ENCODE results near the gene ATP11B. TPM values are rescaled to one million over a fixed set of nuclear protein-coding genes. Genes with fewer than 3 reads are reported as not detected.

The ATP11B gene
- total RNA-seq, 8 experiments from 2014 or later, result 16.8 to 45.6 (median 28.7) TPM

DNA sequence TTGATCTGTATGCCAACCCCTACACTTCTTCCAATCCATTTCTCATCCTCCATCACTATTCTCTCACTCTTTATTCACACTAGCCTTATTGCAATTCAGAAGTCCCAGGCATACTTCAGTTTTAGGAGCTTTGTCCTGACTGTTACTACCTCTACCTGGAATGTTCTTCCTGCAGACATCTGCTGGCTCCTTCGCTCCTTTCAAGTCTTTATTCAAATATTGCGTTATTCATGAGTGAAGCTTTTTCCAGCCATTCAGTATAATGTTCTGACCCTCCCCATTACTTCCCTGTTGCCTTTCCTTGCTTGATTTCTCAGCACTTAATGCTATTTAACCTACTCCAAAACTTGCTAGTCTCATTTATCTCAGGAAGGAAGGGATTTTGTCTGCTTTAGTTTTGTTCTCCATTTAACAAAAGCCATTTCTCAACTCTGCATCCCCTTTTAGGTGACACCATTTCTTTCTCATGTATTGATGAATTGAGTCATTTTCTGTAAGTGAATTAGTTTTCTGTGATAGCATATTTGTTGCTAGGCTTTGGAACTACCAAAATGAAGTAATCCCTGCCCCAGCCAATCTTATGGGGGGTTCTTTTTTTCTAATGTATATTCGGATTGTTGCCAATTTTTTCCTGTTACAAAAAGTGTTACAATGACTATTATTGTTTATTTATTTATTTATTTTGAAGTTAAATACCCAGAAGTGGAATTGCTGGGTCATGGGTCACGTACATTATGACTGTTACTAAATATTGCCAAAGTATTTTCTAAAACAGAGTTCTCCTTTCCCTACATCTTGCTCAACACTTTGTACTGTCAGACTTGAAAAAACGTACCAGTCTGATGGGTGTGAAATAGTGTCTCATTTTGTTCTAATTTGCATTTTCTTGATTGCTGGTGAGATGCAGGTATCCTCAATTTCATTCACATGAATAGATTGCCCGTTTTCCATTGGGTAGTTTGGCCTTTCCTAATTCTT is 9.4 kb downstream of the ATP11B start:
- in situ Hi-C loops (cut with MboI; ENCODE audit: low pct_unique_long_range_greater_than_20kb in 2 of 9, low sequenced_read_pairs in 9 of 9, unreplicated experiment in 9 of 9), result no loop called here
- Histone ChIP-seq H3K4me1 (replicated peaks in 1 of 2) (peaks cover 6 to 7% of the 10 kb centered on the region in 2 donors), H3K27ac (no peak overlapping the region), H3K4me3 (no peak overlapping the region)
- peak in 1 of 8 experiments; percentile 28 for ATAC-seq (replicated peaks in 6 of 8)
- 57 to 92% (median 76%) methylated on average over 2 to 6 of the region's 6 CpGs for WGBS, 10 experiments

GRCh38 chr3:182803596-182803995 is 10.3 kb downstream of the ATP11B start:
- in situ Hi-C loops (cut with MboI; ENCODE audit: low pct_unique_long_range_greater_than_20kb in 2 of 9, low sequenced_read_pairs in 9 of 9, unreplicated experiment in 9 of 9), result no loop called here
- Histone ChIP-seq H3K27ac (no peak overlapping the region), H3K4me3 (no peak overlapping the region), H3K4me1 (replicated peaks in 1 of 2) (peaks cover 6 to 7% of the 10 kb centered on the region in 2 donors)
- WGBS, 10 experiments, result 71 to 100% (median 98%) methylated on average over 2 to 4 of the region's 4 CpGs
- ATAC-seq (replicated peaks in 6 of 8), result no peak

GRCh38 chr3:182807061-182807460 is 13.8 kb downstream of the ATP11B start:
- no peak overlapping the region for H3K4me3 ChIP-seq
- no peak overlapping the region for H3K27ac ChIP-seq
- in situ Hi-C loops (cut with MboI; ENCODE audit: low pct_unique_long_range_greater_than_20kb in 2 of 9, low sequenced_read_pairs in 9 of 9, unreplicated experiment in 9 of 9), result no loop called here
- H3K4me1 ChIP-seq (replicated peaks in 1 of 2), result peaks cover 6 to 7% of the 10 kb centered on the region in 2 donors
- WGBS, 10 experiments, result 83 to 100% (median 100%) methylated on average over 1 of the region's 1 CpG; no CpG with 5 or more reads in 3 of the 10 experiments
- ATAC-seq (replicated peaks in 6 of 8), result no peak

DNA sequence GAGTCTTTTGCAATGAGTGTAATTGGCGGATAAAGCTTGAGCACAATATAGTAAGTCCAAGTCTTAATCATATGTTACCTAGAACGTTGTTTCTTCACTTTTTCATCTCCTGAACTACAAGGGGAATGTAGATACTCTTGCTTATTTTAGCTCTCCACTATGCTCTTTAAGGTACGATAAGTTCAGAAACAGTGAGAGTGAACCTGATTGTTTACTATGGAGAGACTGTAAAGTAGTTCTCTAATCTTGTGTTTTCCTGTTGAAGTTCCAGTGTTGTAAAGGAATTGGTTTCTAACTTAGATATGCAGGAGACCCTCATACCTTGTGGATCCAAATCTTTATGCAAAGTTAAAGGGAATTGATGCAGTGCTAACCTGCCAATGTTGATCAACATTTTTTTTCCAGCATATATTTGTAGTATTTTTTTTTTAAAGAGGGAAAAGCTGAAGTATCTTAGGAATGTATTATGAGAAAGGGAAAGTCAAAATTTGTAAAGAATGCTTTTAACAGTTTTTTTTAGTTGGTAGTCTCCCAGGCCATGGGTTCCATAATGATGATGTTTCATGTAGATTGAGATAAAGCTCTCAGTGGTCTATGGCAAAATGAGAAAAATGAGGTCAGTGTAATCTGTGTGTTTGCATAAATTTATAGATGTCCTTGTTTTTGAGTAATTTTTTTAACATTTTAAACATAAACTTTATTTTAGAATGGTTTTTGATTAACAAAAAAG is 14.9 kb downstream of the ATP11B start:
- no peaks in the 10 kb centered on the region for H3K4me1 ChIP-seq (replicated peaks in 1 of 2)
- no peak for ATAC-seq (replicated peaks in 6 of 8)
- in situ Hi-C loops (cut with MboI; ENCODE audit: low pct_unique_long_range_greater_than_20kb in 2 of 9, low sequenced_read_pairs in 9 of 9, unreplicated experiment in 9 of 9), result no loop called here
- no peak overlapping the region for H3K27ac ChIP-seq
- WGBS, 10 experiments, result 60 to 100% (median 88%) methylated on average over 1 to 3 of the region's 3 CpGs
- no peak overlapping the region for H3K4me3 ChIP-seq

DNA sequence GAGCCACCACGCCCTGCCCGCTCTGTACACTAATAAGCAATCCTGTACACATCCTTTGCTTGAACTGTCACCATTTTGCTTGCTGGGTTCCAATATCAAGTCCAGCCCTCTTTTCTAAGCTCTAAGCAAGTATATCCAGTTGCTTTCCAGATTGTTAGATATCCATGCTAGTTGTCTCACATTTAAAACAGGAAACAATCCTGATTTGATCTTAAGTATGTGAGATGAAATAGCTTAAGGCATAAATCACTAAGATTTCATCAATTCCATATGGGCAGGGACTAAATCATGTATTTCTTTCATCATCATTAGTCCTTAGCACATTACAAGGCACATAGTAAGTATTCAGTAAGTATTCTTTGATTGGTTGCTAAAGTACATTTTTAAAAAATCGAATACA is 16.2 kb downstream of the ATP11B start:
- 78 to 100% (median 96%) methylated on average over 1 to 3 of the region's 3 CpGs for WGBS, 10 experiments
- ATAC-seq (replicated peaks in 6 of 8), result no peak
- in situ Hi-C loops (cut with MboI; ENCODE audit: low pct_unique_long_range_greater_than_20kb in 2 of 9, low sequenced_read_pairs in 9 of 9, unreplicated experiment in 9 of 9), result no loop called here
- no peak overlapping the region for H3K27ac ChIP-seq
- H3K4me1 ChIP-seq (replicated peaks in 1 of 2), result no peaks in the 10 kb centered on the region
- H3K4me3 ChIP-seq, result no peak overlapping the region

- 65 to 100% (median 87%) methylated on average over 1 to 3 of the region's 3 CpGs for WGBS, 10 experiments
- ATAC-seq (replicated peaks in 6 of 8), result peak in 1 of 8 experiments; percentile 55
- Histone ChIP-seq H3K4me3 (no peak overlapping the region), H3K4me1 (replicated peaks in 1 of 2) (no peaks in the 10 kb centered on the region), H3K27ac (no peak overlapping the region)
- in situ Hi-C loops (cut with MboI; ENCODE audit: low pct_unique_long_range_greater_than_20kb in 2 of 9, low sequenced_read_pairs in 9 of 9, unreplicated experiment in 9 of 9), result no loop called here
Measured at GRCh38 chr3:182810574-182811268, 17.4 kb downstream of the ATP11B start.

- no peak for ATAC-seq (replicated peaks in 6 of 8)
- Histone ChIP-seq H3K4me3 (no peak overlapping the region), H3K4me1 (replicated peaks in 1 of 2) (no peaks in the 10 kb centered on the region), H3K27ac (no peak overlapping the region)
- in situ Hi-C loops (cut with MboI; ENCODE audit: low pct_unique_long_range_greater_than_20kb in 2 of 9, low sequenced_read_pairs in 9 of 9, unreplicated experiment in 9 of 9), result no loop called here
- 80 to 100% (median 100%) methylated on average over 1 of the region's 1 CpG; no CpG with 5 or more reads in 2 of the 10 experiments for WGBS, 10 experiments
Measured at GRCh38 chr3:182811269-182811596, 17.9 kb downstream of the ATP11B start.

DNA sequence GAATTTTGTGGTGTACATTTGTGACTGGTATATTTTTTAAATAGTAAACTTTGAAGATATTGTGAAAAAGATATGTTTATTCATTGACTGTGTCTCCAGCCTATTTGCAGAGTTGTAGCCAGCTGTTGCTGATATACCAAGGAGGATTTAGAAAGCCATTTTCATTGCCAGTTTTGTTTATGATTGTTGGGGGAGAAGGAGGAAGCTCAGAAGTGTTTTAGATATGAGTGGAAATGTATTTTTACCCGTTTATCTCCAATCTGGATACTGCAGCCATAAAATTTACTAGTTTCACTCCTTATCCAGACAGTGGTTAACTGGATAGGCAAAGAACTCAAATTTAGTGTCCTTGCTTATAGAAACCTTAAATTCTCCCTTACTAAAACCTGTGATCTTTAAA is 18.8 kb downstream of the ATP11B start:
- no peaks in the 10 kb centered on the region for H3K4me1 ChIP-seq (replicated peaks in 1 of 2)
- no peak for ATAC-seq (replicated peaks in 6 of 8)
- no peak overlapping the region for H3K4me3 ChIP-seq
- 46 to 100% (median 86%) methylated on average over 1 of the region's 1 CpG; no CpG with 5 or more reads in 1 of the 10 experiments for WGBS, 10 experiments
- in situ Hi-C loops (cut with MboI; ENCODE audit: low pct_unique_long_range_greater_than_20kb in 2 of 9, low sequenced_read_pairs in 9 of 9, unreplicated experiment in 9 of 9), result no loop called here
- H3K27ac ChIP-seq, result no peak overlapping the region

DNA sequence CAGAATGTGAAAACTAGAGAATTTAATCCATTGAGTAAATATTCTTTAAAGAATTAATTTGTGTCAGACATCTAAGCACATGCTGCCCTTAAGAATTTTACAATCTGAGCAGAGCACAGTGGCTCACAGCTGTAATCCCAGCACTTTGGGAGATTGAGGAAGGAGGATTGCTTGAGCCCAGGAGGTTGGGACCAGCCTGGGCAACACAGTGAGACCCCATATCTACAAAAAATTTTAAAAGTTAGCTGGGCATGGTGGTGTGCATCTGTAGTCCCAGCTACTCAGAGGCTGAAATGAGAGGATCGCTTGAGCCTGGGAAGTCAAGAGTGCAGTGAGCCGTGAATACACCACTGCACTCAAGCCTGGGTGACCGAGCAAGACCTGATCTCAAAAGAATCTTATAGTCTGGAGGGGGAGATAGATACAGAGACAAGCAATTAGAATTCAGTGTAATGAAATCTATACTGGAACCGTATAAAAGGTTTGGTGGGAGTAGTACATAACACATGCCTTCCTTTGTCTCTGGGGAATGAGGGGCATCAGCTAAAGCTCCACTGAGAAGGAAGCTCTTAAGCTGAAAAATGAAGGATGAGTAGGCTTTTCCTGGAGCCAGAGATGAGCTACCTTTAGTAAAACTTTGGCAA is 21.2 kb downstream of the ATP11B start:
- H3K4me1 ChIP-seq (replicated peaks in 1 of 2), result no peaks in the 10 kb centered on the region
- 17 to 100% (median 84%) methylated on average over 1 to 4 of the region's 4 CpGs; no CpG with 5 or more reads in 2 of the 10 experiments for WGBS, 10 experiments
- no peak overlapping the region for H3K4me3 ChIP-seq
- no peak for ATAC-seq (replicated peaks in 6 of 8)
- in situ Hi-C loops (cut with MboI; ENCODE audit: low pct_unique_long_range_greater_than_20kb in 2 of 9, low sequenced_read_pairs in 9 of 9, unreplicated experiment in 9 of 9), result no loop called here
- no peak overlapping the region for H3K27ac ChIP-seq

DNA sequence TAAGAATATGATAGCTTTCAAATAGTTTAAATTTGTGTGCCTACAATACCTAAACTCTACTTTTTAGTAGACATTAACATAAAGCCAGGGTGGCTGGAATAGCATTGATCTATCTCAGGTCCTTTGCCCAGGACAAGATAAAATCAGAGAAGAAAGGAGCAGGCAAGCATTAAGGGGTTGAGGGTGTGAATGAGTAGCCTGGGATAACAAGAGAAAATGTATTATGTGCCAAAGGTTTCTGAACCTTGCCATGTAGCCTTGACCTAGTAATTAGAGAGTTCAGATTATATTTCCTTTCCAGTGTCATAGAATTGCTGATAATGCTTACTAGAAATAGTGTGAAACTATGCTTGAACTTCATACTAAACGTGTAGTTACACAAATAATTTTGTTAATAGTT is 22.9 kb downstream of the ATP11B start:
- H3K27ac ChIP-seq, result no peak overlapping the region
- ATAC-seq (replicated peaks in 6 of 8), result no peak
- no peaks in the 10 kb centered on the region for H3K4me1 ChIP-seq (replicated peaks in 1 of 2)
- 38 to 100% (median 67%) methylated on average over 1 of the region's 1 CpG; no CpG with 5 or more reads in 1 of the 10 experiments for WGBS, 10 experiments
- in situ Hi-C loops (cut with MboI; ENCODE audit: low pct_unique_long_range_greater_than_20kb in 2 of 9, low sequenced_read_pairs in 9 of 9, unreplicated experiment in 9 of 9), result no loop called here
- no peak overlapping the region for H3K4me3 ChIP-seq

GRCh38 chr3:182818296-182818978 is 25.1 kb downstream of the ATP11B start:
- in situ Hi-C loops (cut with MboI; ENCODE audit: low pct_unique_long_range_greater_than_20kb in 2 of 9, low sequenced_read_pairs in 9 of 9, unreplicated experiment in 9 of 9), result no loop called here
- Histone ChIP-seq H3K27ac (no peak overlapping the region), H3K4me3 (no peak overlapping the region), H3K4me1 (replicated peaks in 1 of 2) (no peaks in the 10 kb centered on the region)
- 72 to 100% (median 94%) methylated on average over 1 to 4 of the region's 4 CpGs for WGBS, 10 experiments
- ATAC-seq (replicated peaks in 6 of 8), result no peak

DNA sequence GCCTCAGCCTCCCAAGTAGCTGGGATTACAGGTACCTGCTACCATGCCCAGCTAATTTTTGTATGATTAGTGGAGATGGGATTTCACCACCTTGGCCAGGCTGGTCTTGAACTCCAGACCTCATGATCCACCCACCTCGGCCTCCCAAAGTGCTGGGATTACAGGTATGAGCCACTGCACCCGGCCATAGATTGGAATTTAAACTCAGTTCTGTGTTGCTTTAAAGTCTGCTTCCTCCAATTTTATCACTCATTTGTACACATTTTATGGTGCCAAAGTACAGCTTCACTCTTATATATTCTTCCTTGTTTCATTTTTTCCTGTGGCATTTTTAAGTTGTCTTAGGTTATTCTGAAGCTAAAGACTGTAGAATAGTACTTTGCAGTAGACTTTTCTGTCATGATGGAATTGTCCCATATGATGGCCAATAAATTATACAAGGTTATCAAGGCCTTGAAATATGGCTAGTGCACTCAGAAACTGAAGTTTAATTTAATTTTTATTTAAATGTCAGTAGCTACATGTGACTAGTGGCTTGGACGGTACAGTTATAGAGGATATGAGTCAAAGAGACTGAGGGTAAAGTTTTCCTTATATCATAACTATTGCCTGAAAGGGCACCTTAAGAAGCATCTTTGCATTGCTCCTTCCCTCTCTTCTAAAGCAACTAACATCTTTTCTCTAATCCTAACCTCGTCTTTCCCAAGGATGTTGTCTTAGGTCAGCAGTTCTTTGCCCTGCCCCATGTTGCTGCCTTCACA is 28.1 kb downstream of the ATP11B start:
- Histone ChIP-seq H3K4me3 (no peak overlapping the region), H3K27ac (no peak overlapping the region), H3K4me1 (replicated peaks in 1 of 2) (no peaks in the 10 kb centered on the region)
- in situ Hi-C loops (cut with MboI; ENCODE audit: low pct_unique_long_range_greater_than_20kb in 2 of 9, low sequenced_read_pairs in 9 of 9, unreplicated experiment in 9 of 9), result no loop called here
- 63 to 100% (median 89%) methylated on average over 1 to 4 of the region's 4 CpGs for WGBS, 10 experiments
- ATAC-seq (replicated peaks in 6 of 8), result no peak

Measured in motor neuron (in vitro differentiated cells).